ENCODE measurements around the gene DBI.
A peak's percentile ranks its signal among the peaks of the same experiment; 100 is the strongest.

DBI gene

DNA sequence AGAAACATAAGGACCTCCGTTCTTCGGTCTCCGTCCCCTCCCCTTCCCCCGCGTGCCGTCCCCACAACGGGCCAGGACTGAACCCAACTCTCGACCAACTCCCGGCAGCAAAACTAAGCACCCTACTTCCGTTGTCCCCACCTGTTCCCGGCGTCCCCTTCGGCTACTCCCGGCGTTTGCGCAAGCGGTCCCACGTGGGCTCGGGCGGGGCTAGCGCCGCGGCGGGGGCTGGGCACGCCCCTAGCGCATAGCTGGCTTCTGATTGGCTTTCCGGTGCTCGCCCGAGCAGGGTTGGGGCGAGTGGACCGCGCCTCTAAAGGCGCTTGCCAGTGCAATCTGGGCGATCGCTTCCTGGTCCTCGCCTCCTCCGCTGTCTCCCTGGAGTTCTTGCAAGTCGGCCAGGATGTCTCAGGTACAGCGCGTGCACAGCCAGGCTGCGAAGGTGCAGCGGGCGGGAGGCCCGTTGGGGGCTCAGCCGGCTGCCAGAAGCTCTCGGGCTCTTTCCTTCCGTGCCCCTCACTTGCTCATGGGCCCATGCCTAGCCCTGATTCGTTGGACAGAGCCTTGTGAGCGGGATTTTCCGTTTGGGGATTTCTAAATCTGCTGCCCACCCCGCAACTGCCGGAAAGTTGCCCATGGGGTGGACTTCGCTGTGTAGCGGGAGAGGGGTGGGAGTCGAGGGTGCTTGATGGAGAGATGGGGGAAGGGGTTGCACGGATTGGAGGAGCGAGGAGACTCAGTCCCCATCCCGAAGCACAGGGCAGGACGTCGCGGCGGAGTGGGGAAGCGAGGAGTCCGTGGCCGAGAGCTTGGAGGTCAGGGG lies at the start of gene DBI, which contains the start of gene C2orf76:
TSS of gene DBI (plus strand) at position 329 of the 823 bp plus-strand sequence. CDS start at position 404, 75 bp downstream.
TSS of gene C2orf76 (minus strand) at position 186 of the 823 bp plus-strand sequence. CDS start 26,875 bp downstream, outside the sequence.
- peak; percentile 82 for DNase-seq (ENCODE audit: low read depth)

DNA sequence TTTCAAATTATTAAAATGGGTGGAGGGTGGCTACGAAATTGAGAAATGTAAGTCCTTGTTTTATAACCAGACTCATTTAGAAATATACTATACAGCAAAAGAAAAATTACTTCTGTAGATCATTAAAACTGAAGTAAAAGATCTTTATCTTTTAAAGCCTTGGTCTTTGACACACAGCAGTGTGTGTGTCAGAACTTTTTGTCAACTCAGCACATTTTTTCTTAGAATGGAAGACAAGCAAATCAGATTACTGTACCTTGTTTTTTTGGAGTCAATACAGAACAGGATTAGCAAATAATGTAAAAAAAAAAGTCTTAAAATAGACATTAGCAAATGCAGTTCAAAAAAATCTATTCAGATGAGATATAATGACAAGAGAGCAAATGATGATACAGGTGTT lies 49.2 kb upstream of the DBI start:
- no peak for DNase-seq (ENCODE audit: low read depth)

GRCh38 chr2:119319593-119319992 lies 47.2 kb upstream of the DBI start:
- DNase-seq (ENCODE audit: low read depth), result no peak

- no peak for DNase-seq (ENCODE audit: low read depth)
Measured at GRCh38 chr2:119323459-119323858, 43.3 kb upstream of the DBI start.

- no peak for DNase-seq (ENCODE audit: low read depth)
Measured at GRCh38 chr2:119324685-119325270, 42.0 kb upstream of the DBI start.

DNA sequence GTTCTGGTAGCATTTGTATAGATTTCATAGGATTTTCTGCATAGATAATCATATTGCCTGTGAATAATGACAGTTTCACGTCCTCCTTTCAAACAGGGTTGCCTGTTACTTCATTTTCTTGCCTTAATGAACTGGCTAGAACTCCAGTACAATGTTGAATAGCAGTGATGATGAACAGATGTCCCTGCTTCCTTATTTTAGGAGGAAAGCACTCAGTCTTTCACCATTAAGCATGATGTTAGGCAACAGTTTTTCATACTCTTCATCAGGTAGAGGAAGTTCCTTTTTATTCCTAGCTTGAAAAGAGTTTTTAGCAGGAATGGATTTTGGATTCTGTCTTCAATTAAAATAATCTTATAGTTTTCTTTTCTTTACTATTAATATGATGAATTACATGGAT lies 39.8 kb upstream of the DBI start:
- DNase-seq (ENCODE audit: low read depth), result no peak

- DNase-seq (ENCODE audit: low read depth), result no peak
Measured at GRCh38 chr2:119327431-119327830, 39.3 kb upstream of the DBI start.

DNA sequence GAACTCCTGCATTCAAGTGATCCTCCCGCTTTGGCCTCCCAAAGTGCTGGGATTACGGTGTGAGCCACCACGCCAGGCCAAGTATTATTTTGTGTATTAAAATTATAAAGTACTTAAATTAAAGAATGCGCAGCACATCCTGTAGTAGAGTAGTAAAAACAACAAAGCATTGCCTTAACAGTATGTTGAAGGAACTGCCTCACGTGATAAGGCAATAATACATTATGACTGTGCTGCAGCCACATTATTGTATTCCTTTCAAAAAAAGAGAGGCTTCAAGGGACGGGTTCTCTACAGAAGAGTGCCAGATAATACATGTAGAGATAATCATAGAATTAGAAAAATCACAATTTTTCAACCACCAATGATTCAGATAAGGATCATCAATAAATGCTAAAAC lies 33.8 kb upstream of the DBI start:
- DNase-seq (ENCODE audit: low read depth), result no peak

- DNase-seq (ENCODE audit: low read depth), result no peak
Measured at GRCh38 chr2:119333360-119333759, 33.4 kb upstream of the DBI start.

DNA sequence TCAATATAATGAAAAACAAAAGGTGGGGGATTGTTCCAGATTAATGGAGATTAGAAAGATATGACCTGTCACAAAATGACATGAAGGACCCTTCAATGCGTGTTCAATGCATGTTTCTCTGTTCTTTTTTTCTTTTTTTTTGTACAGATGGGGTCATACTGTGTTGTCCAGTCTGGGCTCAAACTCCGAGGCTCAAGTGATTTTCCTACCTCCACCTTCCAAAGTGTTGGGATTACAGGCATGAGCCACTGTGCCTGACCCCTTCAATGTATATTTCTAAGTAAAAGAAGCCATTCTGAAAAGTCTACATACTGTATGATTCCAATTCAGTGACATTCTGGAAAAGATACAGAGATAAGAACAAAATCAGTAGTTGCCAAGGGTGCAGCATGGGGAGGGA lies 32.9 kb upstream of the DBI start:
- DNase-seq (ENCODE audit: low read depth), result no peak

GRCh38 chr2:119337749-119338148 lies 29.0 kb upstream of the DBI start:
- no peak for DNase-seq (ENCODE audit: low read depth)

DNA sequence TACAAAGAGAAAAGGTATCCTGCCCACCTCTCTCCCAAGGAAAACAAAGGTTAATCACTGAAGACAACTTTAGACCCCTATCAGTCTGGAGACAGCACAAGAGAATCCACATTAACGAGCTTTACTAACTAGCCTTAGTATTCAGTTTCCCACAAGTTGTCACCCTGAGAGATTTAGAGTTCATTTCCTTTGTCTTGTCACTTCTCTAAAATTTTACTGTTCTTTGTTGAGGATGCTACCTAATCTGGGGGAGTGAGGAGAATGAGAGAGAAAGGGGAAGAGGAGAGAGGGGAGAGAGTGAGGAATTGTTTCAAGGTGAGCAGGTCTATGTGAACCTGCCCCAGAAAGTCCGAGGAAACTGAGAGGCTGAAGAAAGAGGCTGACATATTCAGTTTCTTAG lies 28.5 kb upstream of the DBI start:
- DNase-seq (ENCODE audit: low read depth), result no peak

DNA sequence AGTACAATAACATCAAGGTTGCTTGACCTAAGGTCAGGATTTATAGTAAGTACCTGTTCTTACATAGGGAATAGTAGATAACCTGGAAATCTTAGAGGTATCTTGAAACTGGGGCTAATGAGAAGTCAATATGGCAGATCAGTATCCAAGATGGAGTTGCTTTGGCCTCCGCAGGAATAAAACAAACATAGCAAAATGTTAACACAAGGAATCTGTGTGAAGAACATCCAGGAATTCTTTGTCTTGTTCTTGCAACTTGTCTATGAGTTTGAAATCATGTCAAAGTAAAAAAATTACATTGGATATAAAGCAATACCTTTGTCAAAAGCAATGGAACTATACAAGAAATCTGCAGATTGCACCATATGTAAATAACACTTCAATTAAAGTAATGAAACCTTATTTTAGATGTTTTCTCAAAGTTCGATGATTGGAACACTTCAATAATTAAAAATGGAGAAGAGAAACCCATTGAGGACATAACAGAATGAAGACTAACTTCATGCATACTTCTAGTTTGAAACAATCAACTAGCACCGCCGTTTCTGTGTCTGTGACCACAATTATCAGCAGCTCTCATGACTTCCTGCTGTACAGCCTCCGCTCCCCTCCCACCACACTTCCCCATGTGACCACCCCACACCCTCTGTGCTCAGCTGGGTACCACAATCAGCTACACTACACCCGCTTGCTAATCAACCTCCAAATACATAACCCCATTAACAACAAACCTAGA lies 27.8 kb upstream of the DBI start:
- peak; percentile 15 for DNase-seq (ENCODE audit: low read depth)

- no peak for DNase-seq (ENCODE audit: low read depth)
Measured at GRCh38 chr2:119339562-119339923, 27.2 kb upstream of the DBI start.

- DNase-seq (ENCODE audit: low read depth), result no peak
Measured at GRCh38 chr2:119341684-119342083, 25.1 kb upstream of the DBI start.

DNA sequence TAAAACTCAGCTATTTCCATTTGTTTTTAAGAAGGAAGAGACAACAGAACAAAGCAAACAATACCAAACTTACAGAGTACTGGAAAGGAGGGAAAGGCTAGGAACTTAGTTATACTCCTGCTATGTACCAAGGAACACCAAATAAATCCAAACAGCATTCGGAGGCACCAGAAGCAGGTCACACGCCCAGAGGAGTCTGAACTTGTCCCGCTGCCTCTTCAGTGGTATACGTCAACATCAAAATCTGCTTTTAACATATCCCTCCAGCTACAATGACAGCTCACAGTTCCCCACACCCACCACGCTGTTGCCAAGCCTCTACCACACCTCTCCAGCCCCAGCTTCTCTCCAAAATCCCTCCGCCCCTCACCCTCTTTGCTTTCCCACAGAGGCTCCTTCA lies 17.5 kb upstream of the DBI start:
- no peak for DNase-seq (ENCODE audit: low read depth)

DNA sequence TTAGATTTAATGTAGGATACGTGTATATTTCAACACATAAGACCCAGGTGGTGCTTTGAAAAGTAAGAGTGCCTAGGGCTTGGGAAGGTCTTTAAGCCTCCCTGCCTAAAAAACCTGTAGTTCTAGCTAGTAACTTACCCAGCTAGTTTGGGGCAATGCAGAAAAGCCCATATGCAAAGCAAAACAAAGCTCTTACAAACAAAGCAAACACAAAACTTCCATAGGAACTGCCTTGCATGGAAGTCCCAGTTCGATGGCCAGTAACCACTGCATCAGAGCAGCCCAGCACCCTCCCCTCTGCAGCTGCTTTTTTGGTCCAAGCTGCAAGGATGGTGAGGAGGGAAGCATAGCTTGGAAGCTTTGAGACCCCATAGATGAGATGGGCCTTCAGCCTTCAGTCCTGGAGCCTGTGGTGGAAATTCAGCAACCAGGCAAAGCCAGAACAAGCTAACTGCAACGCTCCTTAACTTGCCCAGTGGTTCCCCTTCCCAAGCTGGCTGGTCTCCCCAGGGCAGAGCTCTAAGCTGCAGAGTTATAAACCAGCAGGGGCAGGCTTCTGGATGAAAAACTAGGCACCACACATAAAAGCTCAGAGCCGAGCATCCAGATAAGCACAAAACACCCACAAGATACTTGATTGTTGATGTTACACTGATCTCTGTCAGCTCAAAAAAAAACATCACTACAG lies 16.3 kb upstream of the DBI start:
- DNase-seq (ENCODE audit: low read depth), result no peak

DNA sequence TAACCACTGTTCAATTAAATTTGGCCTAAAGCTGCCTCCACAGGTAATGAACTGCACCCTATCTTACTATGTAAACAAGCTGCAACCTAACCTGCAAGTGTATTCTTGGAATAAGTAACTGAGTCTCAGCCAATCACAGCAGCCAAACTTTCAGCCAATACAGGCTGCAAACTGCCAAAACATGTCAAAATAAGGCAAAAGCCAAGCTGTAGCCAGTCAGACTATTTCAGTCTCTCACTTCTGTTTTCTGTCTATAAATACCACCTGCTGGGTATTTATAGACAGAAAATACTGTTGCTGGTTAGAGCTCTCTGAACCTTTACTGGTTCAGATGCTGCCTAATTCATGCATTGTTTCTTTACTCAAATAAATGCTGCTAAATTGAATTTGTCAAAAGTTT lies 14.4 kb upstream of the DBI start:
- DNase-seq (ENCODE audit: low read depth), result no peak

- DNase-seq (ENCODE audit: low read depth), result no peak
Measured at GRCh38 chr2:119354860-119355259, 11.9 kb upstream of the DBI start.

DNA sequence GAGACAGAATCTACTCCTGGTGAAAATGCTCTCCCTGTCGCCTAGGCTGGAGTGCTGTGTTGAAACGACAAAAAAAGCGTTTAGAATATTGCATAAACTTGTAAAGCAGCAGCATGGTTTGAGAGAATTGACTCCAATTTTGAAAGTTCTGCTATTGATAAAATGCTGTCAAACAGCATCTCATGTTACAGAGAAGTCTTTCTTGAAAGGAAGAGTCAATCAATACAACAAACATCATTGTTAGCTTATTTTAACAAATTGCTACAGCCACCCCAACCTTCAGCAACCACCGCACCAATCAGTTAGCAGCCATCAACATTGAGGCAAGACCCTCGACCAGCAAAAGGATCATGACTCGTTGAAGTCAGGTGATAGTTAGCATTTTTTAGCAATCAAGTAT lies 7.0 kb upstream of the DBI start:
- no peak for DNase-seq (ENCODE audit: low read depth)

DNA sequence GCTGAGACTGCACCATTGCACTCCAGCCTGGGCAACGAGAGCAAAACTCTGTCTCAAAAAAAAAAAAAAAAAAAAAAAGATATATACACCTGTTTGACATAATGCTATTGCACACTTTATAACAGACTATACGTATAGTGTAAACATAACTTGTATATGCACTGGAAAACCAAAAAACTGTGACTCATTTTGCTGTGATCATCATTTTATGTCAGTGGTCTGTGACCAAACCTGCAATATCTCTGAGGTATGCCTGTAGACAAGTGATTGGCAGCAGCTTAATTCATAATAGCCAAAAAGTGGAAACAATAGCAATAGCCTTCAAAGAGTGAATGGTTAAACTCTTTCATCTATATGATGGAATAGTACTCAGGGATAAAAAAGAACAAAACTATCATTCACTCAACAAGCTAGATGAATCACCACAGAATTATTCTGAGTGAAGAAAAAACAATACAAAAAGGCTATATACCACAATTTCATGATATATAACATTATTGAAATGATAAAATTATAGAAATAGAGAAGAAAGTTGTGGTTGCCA lies 6.3 kb upstream of the DBI start:
- no peak for DNase-seq (ENCODE audit: low read depth)

DNA sequence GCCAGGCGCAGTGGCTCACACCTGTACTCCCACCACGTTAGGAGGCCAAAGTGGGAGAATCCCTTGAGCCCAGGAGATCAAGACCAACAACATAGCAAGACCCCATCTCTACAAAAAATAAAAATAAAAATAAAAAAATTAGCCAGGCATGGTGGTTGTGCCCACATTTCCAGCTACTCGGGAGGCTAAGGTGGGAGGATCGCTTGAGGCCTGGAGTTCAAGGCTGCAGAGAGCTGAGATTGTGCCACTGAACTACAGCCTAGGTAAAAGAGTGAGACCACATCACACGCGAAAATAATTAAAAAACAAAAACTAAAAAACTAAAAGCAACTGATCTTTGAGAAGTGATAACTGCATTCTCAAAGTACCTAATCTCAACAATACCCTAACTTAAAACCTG lies 2.0 kb upstream of the DBI start:
- no peak for DNase-seq (ENCODE audit: low read depth)

Measured in stimulated activated CD8-positive, alpha-beta memory T cell treated with anti-CD3 and anti-CD28 coated beads, Interleukin-15, amount 100 ng/mL, for 1 hour (primary cell).